PC-3 (cell line): ENCODE results near the gene KLHL2. TPM values are rescaled to one million over a fixed set of nuclear protein-coding genes. Genes with fewer than 3 reads are reported as not detected.
"Not testable (repeated sequence)": the region's sequence is repeated elsewhere in the genome, so short reads cannot be mapped to it uniquely, and the experiment has no call there.

Experiments
- ATAC-seq: fragments of 200-7000 bp; cut with Tn5 transposase; 2 replicates; pipeline ENCODE4 v1.9.1; 2020; ENCODE audit warnings: mild to moderate bottlenecking, moderate library complexity
- BruUV-seq: library from RNA; stranded (reverse); fragments of 400-500 nt; replicated peaks from 2 replicates; lab custom pipeline; 2021; lab: Mats Ljungman, UMichigan
- CTCF ChIA-PET: fragments of 300-600 bp; sonication (Branson Sonifier 250); formaldehyde crosslinking; loops from one replicate; lab custom pipeline; 2022; ENCODE audit warnings: antibody characterized with exemption; lab: Charles Lee
- POLR2A ChIA-PET: fragments of 300-600 bp; sonication (Branson Sonifier 250); formaldehyde crosslinking; loops from one replicate; lab custom pipeline; 2022; ENCODE audit warnings: antibody characterized with exemption; ENCODE audit not compliant: unreplicated experiment; lab: Charles Lee
- DNase-seq: peaks from one replicate; pipeline ENCODE4 v3.0.0-alpha.2; 2015
- H2AFZ ChIP-seq: fragments of 300-600 bp; sonication (generic); 2 replicates; pipeline ENCODE4 v1.6.0; 2016; ENCODE audit warnings: antibody characterized with exemption, low read length
- H3F3A ChIP-seq: fragments of 300-600 bp; sonication (generic); one replicate; pipeline ENCODE4 v1.6.0; 2017; ENCODE audit warnings: antibody characterized with exemption, low read length, control low read depth, mild to moderate bottlenecking; ENCODE audit not compliant: unreplicated experiment
- H3K27ac ChIP-seq: fragments of 300-600 bp; sonication (generic); 2 replicates; pipeline ENCODE4 v1.5.1; 2016; ENCODE audit warnings: mild to moderate bottlenecking, low read length
- H3K27me3 ChIP-seq: fragments of 300-600 bp; sonication (generic); 2 replicates; pipeline ENCODE4 v1.6.1; 2016; ENCODE audit warnings: low read length, mixed read lengths
- H3K36me3 ChIP-seq: fragments of 300-600 bp; sonication (generic); 2 replicates; pipeline ENCODE4 v1.6.1; 2016; ENCODE audit warnings: low read depth, mixed run types, low read length, mixed read lengths
- H3K4me1 ChIP-seq: fragments of 300-600 bp; sonication (generic); 2 replicates; pipeline ENCODE4 v1.5.1; 2016; ENCODE audit warnings: low read length; ENCODE audit not compliant: insufficient read depth
- H3K4me2 ChIP-seq: fragments of 300-600 bp; sonication (generic); 2 replicates; pipeline ENCODE4 v1.6.0; 2016; ENCODE audit warnings: low read length
- H3K4me3 ChIP-seq: fragments of 300-600 bp; sonication (generic); 2 replicates; pipeline ENCODE4 v1.5.1; 2016; ENCODE audit warnings: mild to moderate bottlenecking, low read length, mixed read lengths
- H3K79me2 ChIP-seq: fragments of 300-600 bp; sonication (generic); 2 replicates; pipeline ENCODE4 v1.6.1; 2017; ENCODE audit warnings: low read length, mixed read lengths
- H3K9ac ChIP-seq: fragments of 300-600 bp; sonication (generic); 2 replicates; pipeline ENCODE4 v1.6.0; 2016; ENCODE audit warnings: mild to moderate bottlenecking, low read length
- H3K9me2 ChIP-seq: fragments of 300-600 bp; sonication (generic); replicated peaks from 2 replicates; pipeline ENCODE4 v1.6.1; 2016; ENCODE audit warnings: mixed run types, low read length, mixed read lengths
- H3K9me3 ChIP-seq: fragments of 300-600 bp; sonication (generic); 2 replicates; pipeline ENCODE4 v1.6.1; 2016; ENCODE audit warnings: low read length, mixed read lengths
- H4K20me1 ChIP-seq: fragments of 300-600 bp; sonication (generic); 2 replicates; pipeline ENCODE4 v1.6.1; 2016; ENCODE audit warnings: low read length, mixed read lengths
- CTCF ChIP-seq: fragments of 300-600 bp; sonication (generic); conservative IDR thresholded peaks from 2 replicates; pipeline ENCODE4 v1.5.1; 2017; ENCODE audit warnings: antibody characterized with exemption, low read depth, mild to moderate bottlenecking, low read length
- EZH2 ChIP-seq: fragments of 300-600 bp; sonication (generic); IDR thresholded peaks from one replicate; pipeline ENCODE4 v1.6.1; 2017; ENCODE audit warnings: antibody characterized with exemption, mild to moderate bottlenecking, low read length; ENCODE audit not compliant: unreplicated experiment
- EZH2phosphoT487 ChIP-seq: fragments of 300-600 bp; sonication (generic); IDR thresholded peaks from 2 replicates; pipeline ENCODE4 v1.6.1; 2018; ENCODE audit warnings: mild to moderate bottlenecking, antibody characterized with exemption, low read length, borderline replicate concordance
- intact Hi-C: fragments of 100-400 bp; cut with micrococcal nuclease; formaldehyde crosslinking; loops from 2 replicates; pipeline ENCODE4 v1.9.0; 2023
- total RNA-seq: library from RNA; depleted of rRNA; stranded (reverse); fragments of >200 nt; gene quantifications from 2 replicates; pipeline ENCODE4 v1.2.3, GENCODE V29; 2014

The KLHL2 gene
- total RNA-seq, 1 experiment from 2014 or later: 10.0 TPM

- Histone ChIP-seq H3K9me3 (no peaks in the 10 kb centered on the region), H3K9me2 (no peaks in the 10 kb centered on the region), H3K27me3 (no peaks in the 10 kb centered on the region), H3K4me1 (no peaks in the 10 kb centered on the region), H3K36me3 (no peaks in the 10 kb centered on the region), H3K4me3 (no peak overlapping the region), H3K79me2 (no peaks in the 10 kb centered on the region), H3K4me2 (no peak overlapping the region), H3F3A (no peaks in the 10 kb centered on the region), H4K20me1 (no peaks in the 10 kb centered on the region), H3K9ac (no peak overlapping the region), H2AFZ (no peak overlapping the region), H3K27ac (no peak overlapping the region)
- BruUV-seq: no TSS peak
- ATAC-seq (no peak), DNase-seq (no peak)
- TF ChIP-seq EZH2phosphoT487 (no peak), CTCF (no peak), EZH2 (no peak)
- intact Hi-C loops: no loop called here
- ChIA-PET POLR2A (no interaction called here), CTCF (no interaction called here)
These were observed 40.7 kb downstream of the KLHL2 start for GRCh38 chr4:165248102-165248501.

GRCh38 chr4:165248904-165249303 lies 41.5 kb downstream of the KLHL2 start:
- POLR2A ChIA-PET, H3K9me3 ChIP-seq, intact Hi-C loops, H3K4me1 ChIP-seq, H3F3A ChIP-seq, H3K4me2 ChIP-seq, ATAC-seq, H3K36me3 ChIP-seq, H2AFZ ChIP-seq, H3K79me2 ChIP-seq, H3K9ac ChIP-seq, H3K9me2 ChIP-seq, CTCF ChIA-PET, H3K27me3 ChIP-seq, H3K4me3 ChIP-seq, BruUV-seq, H4K20me1 ChIP-seq, H3K27ac ChIP-seq: not testable (repeated sequence)
- DNase-seq: peak; percentile 9

- H3K27me3 ChIP-seq, H3K9me3 ChIP-seq, H4K20me1 ChIP-seq, H3K4me1 ChIP-seq, POLR2A ChIA-PET, H3K36me3 ChIP-seq, H3K27ac ChIP-seq, H3K9ac ChIP-seq, ATAC-seq, H2AFZ ChIP-seq, H3K4me3 ChIP-seq, H3K9me2 ChIP-seq, H3F3A ChIP-seq, intact Hi-C loops, DNase-seq, H3K4me2 ChIP-seq, BruUV-seq, H3K79me2 ChIP-seq, CTCF ChIA-PET: not testable (repeated sequence)
These were observed 47.4 kb downstream of the KLHL2 start for GRCh38 chr4:165254771-165255170.

GRCh38 chr4:165255439-165255838 lies 48.1 kb downstream of the KLHL2 start:
- H3K27me3 ChIP-seq, H3K79me2 ChIP-seq, intact Hi-C loops, H3K36me3 ChIP-seq, H3K9ac ChIP-seq, H3K27ac ChIP-seq, H4K20me1 ChIP-seq, H3K9me3 ChIP-seq, POLR2A ChIA-PET, H3K4me1 ChIP-seq, H2AFZ ChIP-seq, H3K4me2 ChIP-seq, H3K9me2 ChIP-seq, H3F3A ChIP-seq, BruUV-seq, CTCF ChIA-PET, H3K4me3 ChIP-seq: not testable (repeated sequence)
- 0 out of 2 replicates have a peak, but pooled peaks have one; percentile 33 for ATAC-seq
- DNase-seq: peak; percentile 34

- DNase-seq, BruUV-seq, H3K27me3 ChIP-seq, H3K36me3 ChIP-seq, POLR2A ChIA-PET, H2AFZ ChIP-seq, H3K4me3 ChIP-seq, H3F3A ChIP-seq, H3K79me2 ChIP-seq, H3K27ac ChIP-seq, H3K4me1 ChIP-seq, ATAC-seq, H4K20me1 ChIP-seq, intact Hi-C loops, H3K9me3 ChIP-seq, CTCF ChIA-PET, H3K4me2 ChIP-seq, H3K9me2 ChIP-seq, H3K9ac ChIP-seq: not testable (repeated sequence)
These were observed 48.8 kb downstream of the KLHL2 start for GRCh38 chr4:165256074-165256659.

GRCh38 chr4:165259776-165260175 lies 52.4 kb downstream of the KLHL2 start:
- H3K36me3 ChIP-seq, H3K9me2 ChIP-seq, H3K27ac ChIP-seq, CTCF ChIA-PET, H3K4me1 ChIP-seq, H3K4me3 ChIP-seq, H3K9me3 ChIP-seq, intact Hi-C loops, H3F3A ChIP-seq, POLR2A ChIA-PET, H3K27me3 ChIP-seq, H3K79me2 ChIP-seq, DNase-seq, H2AFZ ChIP-seq, H3K4me2 ChIP-seq, BruUV-seq, ATAC-seq, H4K20me1 ChIP-seq, H3K9ac ChIP-seq: not testable (repeated sequence)
